ENCODE measurements around the gene OGDHL. TPM values are rescaled to one million over a fixed set of nuclear protein-coding genes. Genes with fewer than 3 reads are reported as not detected.
A peak's percentile ranks its signal among the peaks of the same experiment; 100 is the strongest.

The OGDHL gene
- total and polyA plus RNA-seq, 2 experiments from 2014 or later: not detected

DNA sequence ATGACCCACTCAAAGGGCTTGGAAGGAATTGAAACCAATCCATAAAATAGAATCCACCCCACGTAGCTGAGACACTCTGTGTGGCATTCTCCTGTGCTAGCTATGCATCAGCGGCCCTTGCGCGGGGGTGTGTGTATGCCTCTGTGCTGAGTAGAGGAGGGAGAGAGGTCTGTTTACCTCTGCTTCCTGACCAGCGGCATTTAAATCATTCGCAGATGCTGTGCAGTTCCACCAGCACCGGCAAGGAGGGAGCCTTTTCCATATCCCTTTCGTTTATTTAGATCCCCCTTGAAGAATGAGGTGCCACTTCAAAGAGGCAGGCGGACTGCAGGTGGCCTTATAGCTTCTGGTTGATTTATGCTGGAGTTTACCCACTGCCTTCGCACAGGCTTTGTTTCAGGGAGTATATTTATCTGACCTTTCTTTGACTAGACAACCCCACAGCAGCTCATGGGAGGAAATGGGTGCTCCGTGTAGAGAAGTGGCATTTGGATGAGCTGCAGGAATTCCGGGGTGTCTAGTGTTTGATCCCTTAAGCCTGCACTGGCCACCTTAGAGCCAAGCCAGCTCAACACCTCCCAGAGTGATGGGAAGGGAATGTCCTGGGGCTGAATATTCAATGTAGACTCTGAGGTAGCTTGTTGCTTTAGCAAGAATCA, 71.3 kb downstream of the OGDHL start:
- H3K36me3 ChIP-seq (ENCODE audit: low read depth): no peaks in the 10 kb centered on the region
- 2 to 4% methylated on average over 12 of the region's 12 CpGs for WGBS, 2 experiments (ENCODE audit: low coverage in 1 of 2, low lambda C conversion rate in 2 of 2, missing lambda C conversion rate in 2 of 2)
- TF ChIP-seq EZH2 (IDR thresholded peaks at IDR 0.05; ENCODE audit: insufficient read depth, poor library complexity, severe bottlenecking) (no peak), EZH2phosphoT487 (IDR thresholded peaks at IDR 0.05; ENCODE audit: insufficient read depth, low read depth) (no peak)
- no peaks in the 10 kb centered on the region for H3K9me3 ChIP-seq (ENCODE audit: low read depth)
- H3K4me3 ChIP-seq: no peak overlapping the region
- H3K9me2 ChIP-seq (ENCODE audit: insufficient read depth): no peaks in the 10 kb centered on the region
- in situ Hi-C loops (cut with MboI): no loop called here
- peaks cover 74% of the 10 kb centered on the region for H3K27me3 ChIP-seq (replicated peaks; ENCODE audit: insufficient read depth)
- H4K20me1 ChIP-seq (ENCODE audit: insufficient read depth): no peaks in the 10 kb centered on the region
- peaks cover 9% of the 10 kb centered on the region; the same call in 1 of the 2 replicates for H3K4me1 ChIP-seq (ENCODE audit: insufficient read depth)
- H3F3A ChIP-seq (ENCODE audit: insufficient read depth): no peaks in the 10 kb centered on the region
- DNase-seq: peak; percentile 57
- peak overlapping the region; percentile 5; the same call in 1 of the 2 replicates for H2AFZ ChIP-seq
- H3K27ac ChIP-seq: no peak overlapping the region
- no peaks in the 10 kb centered on the region for H3K79me2 ChIP-seq (ENCODE audit: insufficient read depth)
- no peak overlapping the region for H3K4me2 ChIP-seq (ENCODE audit: unreplicated experiment)
- H3K9ac ChIP-seq: no peak overlapping the region

DNA sequence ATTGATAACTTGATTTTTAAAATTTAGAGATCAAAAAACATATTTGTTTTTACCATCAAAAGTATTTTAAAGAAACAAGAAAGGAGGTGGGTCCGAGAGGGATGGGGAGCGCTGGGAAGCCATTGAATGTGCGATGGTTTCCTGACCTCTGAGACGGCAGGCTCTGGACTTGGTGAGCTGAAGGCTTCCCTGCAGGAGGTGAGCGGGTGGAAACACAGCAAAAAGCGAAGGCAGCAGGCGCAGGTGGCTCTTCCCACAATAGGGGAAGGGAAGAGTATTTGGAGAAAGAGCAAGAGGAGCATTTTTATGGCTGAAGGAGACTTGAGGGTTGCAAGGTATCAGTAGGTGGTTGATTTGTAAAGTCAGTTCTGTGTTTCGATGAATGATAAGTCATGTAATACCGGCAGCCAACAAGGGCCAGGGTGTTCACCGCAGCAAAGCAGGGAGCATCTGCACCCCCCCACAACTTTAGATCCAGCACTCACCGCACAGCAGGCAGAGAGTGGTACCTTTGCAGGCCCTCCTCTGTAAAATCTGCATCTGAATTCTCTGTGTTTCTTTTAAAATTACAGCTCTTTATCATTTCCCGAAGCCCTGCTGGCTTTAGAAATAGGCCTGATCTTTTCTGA, 72.1 kb downstream of the OGDHL start:
- Histone ChIP-seq H3K36me3 (ENCODE audit: low read depth) (no peaks in the 10 kb centered on the region), H3K4me1 (ENCODE audit: insufficient read depth) (peaks cover 9% of the 10 kb centered on the region; the same call in 1 of the 2 replicates), H3K27me3 (replicated peaks; ENCODE audit: insufficient read depth) (peaks cover 74% of the 10 kb centered on the region), H3F3A (ENCODE audit: insufficient read depth) (no peaks in the 10 kb centered on the region), H3K9me3 (ENCODE audit: low read depth) (no peaks in the 10 kb centered on the region), H2AFZ (no peak overlapping the region), H3K9me2 (ENCODE audit: insufficient read depth) (no peaks in the 10 kb centered on the region), H3K4me3 (no peak overlapping the region), H3K27ac (no peak overlapping the region), H3K9ac (no peak overlapping the region), H3K4me2 (ENCODE audit: unreplicated experiment) (no peak overlapping the region), H4K20me1 (ENCODE audit: insufficient read depth) (no peaks in the 10 kb centered on the region), H3K79me2 (ENCODE audit: insufficient read depth) (no peaks in the 10 kb centered on the region)
- in situ Hi-C loops (cut with MboI): no loop called here
- WGBS, 2 experiments (ENCODE audit: low coverage in 1 of 2, low lambda C conversion rate in 2 of 2, missing lambda C conversion rate in 2 of 2): 24 to 29% methylated on average over 11 to 12 of the region's 12 CpGs
- TF ChIP-seq EZH2 (IDR thresholded peaks at IDR 0.05; ENCODE audit: insufficient read depth, poor library complexity, severe bottlenecking) (no peak), EZH2phosphoT487 (IDR thresholded peaks at IDR 0.05; ENCODE audit: insufficient read depth, low read depth) (no peak)
- DNase-seq: no peak

DNA sequence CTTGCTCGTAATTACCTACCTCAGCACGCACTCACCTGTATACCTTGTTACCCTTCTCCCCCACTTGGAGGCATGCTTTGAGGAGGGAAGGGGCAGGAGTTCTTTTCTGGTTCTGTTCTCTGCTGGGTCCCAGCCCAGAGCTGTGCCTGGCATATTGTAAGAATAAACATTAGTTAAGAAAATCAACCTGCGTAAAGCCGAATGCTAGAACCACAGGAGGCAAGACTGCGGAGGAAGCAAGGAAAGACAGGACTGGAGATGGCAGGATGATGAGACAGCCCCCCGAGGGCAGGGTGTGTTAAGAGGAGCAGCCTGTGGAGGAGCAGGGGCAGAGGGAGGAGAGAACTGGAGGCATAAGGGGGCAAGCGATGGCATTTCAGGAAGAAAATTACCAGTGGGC, 73.2 kb downstream of the OGDHL start:
- Histone ChIP-seq H3K27ac (no peak overlapping the region), H4K20me1 (ENCODE audit: insufficient read depth) (no peaks in the 10 kb centered on the region), H3K79me2 (ENCODE audit: insufficient read depth) (no peaks in the 10 kb centered on the region), H2AFZ (no peak overlapping the region), H3K9me2 (ENCODE audit: insufficient read depth) (no peaks in the 10 kb centered on the region), H3F3A (ENCODE audit: insufficient read depth) (no peaks in the 10 kb centered on the region), H3K27me3 (replicated peaks; ENCODE audit: insufficient read depth) (peaks cover 69% of the 10 kb centered on the region), H3K4me1 (ENCODE audit: insufficient read depth) (peaks cover 9% of the 10 kb centered on the region; the same call in 1 of the 2 replicates), H3K4me3 (no peak overlapping the region), H3K36me3 (ENCODE audit: low read depth) (no peaks in the 10 kb centered on the region), H3K4me2 (ENCODE audit: unreplicated experiment) (no peak overlapping the region), H3K9ac (no peak overlapping the region), H3K9me3 (ENCODE audit: low read depth) (no peaks in the 10 kb centered on the region)
- no peak for DNase-seq
- 43 to 44% methylated on average over 7 of the region's 7 CpGs for WGBS, 2 experiments (ENCODE audit: low coverage in 1 of 2, low lambda C conversion rate in 2 of 2, missing lambda C conversion rate in 2 of 2)
- in situ Hi-C loops (cut with MboI): no loop called here
- TF ChIP-seq EZH2 (IDR thresholded peaks at IDR 0.05; ENCODE audit: insufficient read depth, poor library complexity, severe bottlenecking) (no peak), EZH2phosphoT487 (IDR thresholded peaks at IDR 0.05; ENCODE audit: insufficient read depth, low read depth) (no peak)

DNA sequence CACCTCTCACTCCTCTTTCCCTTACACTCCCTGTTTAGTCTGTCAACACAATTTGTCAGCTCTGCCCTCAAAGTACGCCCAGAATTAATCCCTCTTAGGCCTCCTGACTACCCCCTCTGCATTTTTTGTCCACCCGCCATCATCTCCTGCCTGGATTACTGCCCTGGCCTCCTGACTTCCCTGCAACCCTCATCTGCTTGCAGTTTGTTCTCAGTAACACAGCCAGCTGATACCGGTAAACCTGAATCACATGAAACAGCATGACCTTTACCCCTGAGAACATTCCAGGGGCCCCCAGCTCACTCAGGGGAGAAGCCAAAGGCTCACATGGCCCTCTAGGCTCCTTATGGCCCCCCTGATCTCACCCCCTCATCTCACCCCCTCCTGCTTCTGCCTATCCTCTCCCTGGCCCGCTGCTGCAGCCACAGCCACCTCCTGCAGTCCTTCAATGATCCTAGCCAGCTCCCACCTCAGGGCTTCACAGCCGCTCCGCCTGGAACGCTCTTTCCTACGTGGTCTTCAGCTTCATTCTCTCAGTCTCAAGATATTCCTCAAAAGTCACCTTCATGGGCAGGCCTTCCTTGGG, 73.8 kb downstream of the OGDHL start:
- Histone ChIP-seq H3K27ac (no peak overlapping the region), H3K9ac (no peak overlapping the region), H3K79me2 (ENCODE audit: insufficient read depth) (no peaks in the 10 kb centered on the region), H3K4me1 (ENCODE audit: insufficient read depth) (peaks cover 9% of the 10 kb centered on the region; the same call in 1 of the 2 replicates), H3K4me3 (no peak overlapping the region), H3K27me3 (replicated peaks; ENCODE audit: insufficient read depth) (peaks cover 65% of the 10 kb centered on the region), H3K4me2 (ENCODE audit: unreplicated experiment) (no peak overlapping the region), H3K9me3 (ENCODE audit: low read depth) (no peaks in the 10 kb centered on the region), H4K20me1 (ENCODE audit: insufficient read depth) (no peaks in the 10 kb centered on the region), H3K36me3 (ENCODE audit: low read depth) (no peaks in the 10 kb centered on the region), H2AFZ (no peak overlapping the region), H3F3A (ENCODE audit: insufficient read depth) (no peaks in the 10 kb centered on the region), H3K9me2 (ENCODE audit: insufficient read depth) (no peaks in the 10 kb centered on the region)
- no peak for DNase-seq
- in situ Hi-C loops (cut with MboI): no loop called here
- WGBS, 2 experiments (ENCODE audit: low coverage in 1 of 2, low lambda C conversion rate in 2 of 2, missing lambda C conversion rate in 2 of 2): 11 to 17% methylated on average over 8 of the region's 8 CpGs
- TF ChIP-seq EZH2phosphoT487 (IDR thresholded peaks at IDR 0.05; ENCODE audit: insufficient read depth, low read depth): no peak
- TF ChIP-seq EZH2 (IDR thresholded peaks at IDR 0.05; ENCODE audit: insufficient read depth, poor library complexity, severe bottlenecking): no peak
